Vagina (tissue), 2 donors: ENCODE measurements around the gene KRT9.

Experiments
- CTCF ChIP-seq, 3 experiments: fragments of 450-650 bp in 2 of 3; fragments of 200-600 bp in 1 of 3; sonication (generic) in 1 of 3; IDR thresholded peaks; one replicate each; pipeline ENCODE4 v1.5.1; 2017 to 2019; ENCODE audit warnings: antibody characterized with exemption in 3 of 3, mild to moderate bottlenecking in 2 of 3, moderate library complexity in 2 of 3
- POLR2A ChIP-seq, 2 donors: fragments of 450-650 bp; IDR thresholded peaks; one replicate each; pipeline ENCODE4 v1.6.1; 2017; ENCODE audit warnings: antibody characterized with exemption in 2 of 2, mild to moderate bottlenecking in 2 of 2, moderate library complexity in 2 of 2
- POLR2AphosphoS5 ChIP-seq, 2 donors: sonication (generic); formaldehyde crosslinking; IDR thresholded peaks; one replicate each; pipeline ENCODE4 v1.9.0; 2017; ENCODE audit warnings: antibody characterized with exemption in 2 of 2, mild to moderate bottlenecking in 2 of 2, low read depth in 1 of 2; ENCODE audit not compliant: insufficient read depth in 1 of 2

- TF ChIP-seq POLR2AphosphoS5 (IDR thresholded peaks at IDR 0.05; ENCODE audit: insufficient read depth in 1 of 2, low read depth in 1 of 2) = no peak
- TF ChIP-seq CTCF (IDR thresholded peaks at IDR 0.05) = no peak
- no peak for TF ChIP-seq POLR2A (IDR thresholded peaks at IDR 0.05)
These were observed 48.6 kb downstream of the KRT9 start for GRCh38 chr17:41523225-41523593.
